ENCODE results near the gene IL27RA.

Gene IL27RA

GRCh38 chr19:14085309-14085995 lies 53.9 kb downstream of the IL27RA start, which contains the start of gene C19orf67:
Gene C19orf67 (minus strand): TSS chr19:14085783. CDS start chr19:14085627, 156 bp downstream.
- TF ChIP-seq TAF1 (IDR thresholded peaks at IDR 0.05; ENCODE audit: borderline replicate concordance, insufficient read depth, low read length) (no peak), SIN3A (IDR thresholded peaks at IDR 0.05; ENCODE audit: borderline replicate concordance, insufficient read depth, low read length) (no peak), REST (IDR thresholded peaks at IDR 0.05; ENCODE audit: insufficient read depth in 1 of 2, low read depth in 2 of 2, low read length in 2 of 2) (no peak), FOXP2 (optimal IDR thresholded peaks at IDR 0.05; ENCODE audit: borderline replicate concordance, extremely low read depth, extremely low read length, insufficient read depth) (no peak), POLR2AphosphoS5 (IDR thresholded peaks at IDR 0.05; ENCODE audit: low read depth, low read length) (no peak)

DNA sequence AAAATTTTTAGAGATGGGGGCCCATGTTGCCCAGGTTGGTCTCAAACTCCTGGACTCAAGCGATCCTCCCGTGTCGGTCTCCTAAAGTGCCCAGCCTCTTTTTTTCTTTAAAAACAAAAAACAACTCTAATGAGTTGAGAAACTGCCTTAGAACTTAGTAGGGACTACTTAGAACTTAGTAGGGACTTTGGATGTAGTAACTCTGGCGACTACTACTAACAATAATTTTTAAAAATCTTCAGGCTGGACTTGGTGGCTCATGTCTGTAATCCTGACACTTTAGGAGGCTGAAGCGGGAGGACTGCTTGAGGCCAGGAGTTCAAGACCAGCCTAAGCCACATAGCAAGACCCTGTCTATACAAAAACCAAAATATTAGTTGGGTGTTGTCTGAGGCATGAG lies 54.5 kb downstream of the IL27RA start:
- TF ChIP-seq REST (IDR thresholded peaks at IDR 0.05; ENCODE audit: insufficient read depth in 1 of 2, low read depth in 2 of 2, low read length in 2 of 2) (no peak), TAF1 (IDR thresholded peaks at IDR 0.05; ENCODE audit: borderline replicate concordance, insufficient read depth, low read length) (no peak), SIN3A (IDR thresholded peaks at IDR 0.05; ENCODE audit: borderline replicate concordance, insufficient read depth, low read length) (no peak), FOXP2 (optimal IDR thresholded peaks at IDR 0.05; ENCODE audit: borderline replicate concordance, extremely low read depth, extremely low read length, insufficient read depth) (no peak), POLR2AphosphoS5 (IDR thresholded peaks at IDR 0.05; ENCODE audit: low read depth, low read length) (no peak)

GRCh38 chr19:14088634-14089411 lies 57.3 kb downstream of the IL27RA start:
- TF ChIP-seq FOXP2 (optimal IDR thresholded peaks at IDR 0.05; ENCODE audit: borderline replicate concordance, extremely low read depth, extremely low read length, insufficient read depth) (no peak), TAF1 (IDR thresholded peaks at IDR 0.05; ENCODE audit: borderline replicate concordance, insufficient read depth, low read length) (no peak), POLR2AphosphoS5 (IDR thresholded peaks at IDR 0.05; ENCODE audit: low read depth, low read length) (no peak), SIN3A (IDR thresholded peaks at IDR 0.05; ENCODE audit: borderline replicate concordance, insufficient read depth, low read length) (no peak), REST (IDR thresholded peaks at IDR 0.05; ENCODE audit: insufficient read depth in 1 of 2, low read depth in 2 of 2, low read length in 2 of 2) (no peak)

DNA sequence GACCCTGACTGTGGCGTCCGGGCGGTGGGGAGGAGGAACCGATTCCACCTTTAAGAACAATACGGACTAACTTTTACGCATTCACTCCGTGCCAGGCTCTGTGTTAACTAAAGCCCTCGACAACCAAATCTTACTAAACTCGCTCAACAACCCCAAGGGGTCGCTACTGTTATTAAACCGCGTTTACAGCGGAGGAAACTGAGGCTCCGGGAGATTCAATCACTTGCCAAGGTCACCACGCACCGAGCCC lies 57.8 kb downstream of the IL27RA start:
- TF ChIP-seq POLR2AphosphoS5 (IDR thresholded peaks at IDR 0.05; ENCODE audit: low read depth, low read length) (no peak), FOXP2 (optimal IDR thresholded peaks at IDR 0.05; ENCODE audit: borderline replicate concordance, extremely low read depth, extremely low read length, insufficient read depth) (no peak), SIN3A (IDR thresholded peaks at IDR 0.05; ENCODE audit: borderline replicate concordance, insufficient read depth, low read length) (no peak), TAF1 (IDR thresholded peaks at IDR 0.05; ENCODE audit: borderline replicate concordance, insufficient read depth, low read length) (no peak), REST (IDR thresholded peaks at IDR 0.05; ENCODE audit: insufficient read depth in 1 of 2, low read depth in 2 of 2, low read length in 2 of 2) (no peak)

Measured in PFSK-1 (cell line).